Trophoblast cell (in vitro differentiated cells and primary cell): ENCODE measurements around the gene TRPC6.

Experiments
- DNase-seq, 2 donors: peaks; one replicate each; pipeline ENCODE4 v3.0.0-alpha.2; 2016
- H2AFZ ChIP-seq: 2 replicates; pipeline ENCODE4 v1.6.1; 2013; ENCODE audit warnings: low read length, moderate library complexity, mild to moderate bottlenecking; ENCODE audit not compliant: insufficient read depth, poor library complexity
- H2AK5ac ChIP-seq: 2 replicates; pipeline ENCODE4 v1.6.1; 2013; ENCODE audit warnings: mild to moderate bottlenecking, low read length
- H2BK120ac ChIP-seq: 2 replicates; pipeline ENCODE4 v1.6.1; 2013; ENCODE audit warnings: low read length, mild to moderate bottlenecking, moderate library complexity; ENCODE audit not compliant: insufficient read depth, poor library complexity
- H2BK12ac ChIP-seq: 2 replicates; pipeline ENCODE4 v1.6.1; 2013; ENCODE audit warnings: mild to moderate bottlenecking, low read length, moderate library complexity
- H2BK5ac ChIP-seq: 2 replicates; pipeline ENCODE4 v1.6.1; 2013; ENCODE audit warnings: low read length, low read depth, moderate library complexity, mild to moderate bottlenecking; ENCODE audit not compliant: poor library complexity
- H3K14ac ChIP-seq: 2 replicates; pipeline ENCODE4 v1.6.1; 2013; ENCODE audit warnings: mild to moderate bottlenecking, low read length
- H3K18ac ChIP-seq: 2 replicates; pipeline ENCODE4 v1.6.1; 2013; ENCODE audit warnings: mild to moderate bottlenecking, low read length
- H3K23ac ChIP-seq: 2 replicates; pipeline ENCODE4 v1.6.1; 2013; ENCODE audit warnings: low read length
- H3K27ac ChIP-seq: 2 replicates; pipeline ENCODE4 v1.5.1; 2013; ENCODE audit warnings: low read depth, mild to moderate bottlenecking, inconsistent platforms, low read length, moderate library complexity
- H3K27me3 ChIP-seq: 2 replicates; pipeline ENCODE4 v1.6.1; 2013; ENCODE audit warnings: inconsistent platforms, mild to moderate bottlenecking, low read length, moderate library complexity; ENCODE audit not compliant: insufficient read depth
- H3K36me3 ChIP-seq, 2 experiments: 1 replicate in 1 of 2; 2 replicates in 1 of 2; pipeline ENCODE4 v1.6.1; 2013; ENCODE audit warnings: low read length in 2 of 2, mild to moderate bottlenecking in 2 of 2, moderate library complexity in 1 of 2; ENCODE audit not compliant: insufficient read depth in 2 of 2, control insufficient read depth in 1 of 2
- H3K4ac ChIP-seq: 2 replicates; pipeline ENCODE4 v1.6.1; 2013; ENCODE audit warnings: low read depth, mild to moderate bottlenecking, low read length, moderate library complexity
- H3K4me1 ChIP-seq, 2 experiments: 1 replicate in 1 of 2; 2 replicates in 1 of 2; pipeline ENCODE4 v1.6.1; 2013; ENCODE audit warnings: low read length in 2 of 2, mild to moderate bottlenecking in 2 of 2, moderate library complexity in 1 of 2; ENCODE audit not compliant: insufficient read depth in 2 of 2, control insufficient read depth in 1 of 2
- H3K4me2 ChIP-seq: 2 replicates; pipeline ENCODE4 v1.6.1; 2013; ENCODE audit warnings: inconsistent platforms, mild to moderate bottlenecking, low read length, moderate library complexity
- H3K4me3 ChIP-seq: 2 replicates; pipeline ENCODE4 v1.5.1; 2013; ENCODE audit warnings: mild to moderate bottlenecking, low read depth, low read length, inconsistent platforms
- H3K79me1 ChIP-seq: one replicate; pipeline ENCODE4 v1.6.1; 2013; ENCODE audit warnings: low read length
- H3K79me2 ChIP-seq: 2 replicates; pipeline ENCODE4 v1.6.1; 2013; ENCODE audit warnings: low read length, mild to moderate bottlenecking; ENCODE audit not compliant: control insufficient read depth, insufficient read depth, poor library complexity
- H3K9ac ChIP-seq: 2 replicates; pipeline ENCODE4 v1.6.1; 2013; ENCODE audit warnings: mild to moderate bottlenecking, low read length
- H3K9me3 ChIP-seq: 2 replicates; pipeline ENCODE4 v1.6.1; 2013; ENCODE audit warnings: low read depth, mild to moderate bottlenecking, control low read depth, inconsistent platforms, low read length; ENCODE audit not compliant: insufficient read depth
- H4K12ac ChIP-seq: 2 replicates; pipeline ENCODE4 v1.6.1; 2013; ENCODE audit warnings: low read depth, mild to moderate bottlenecking, low read length, moderate library complexity
- H4K8ac ChIP-seq: 2 replicates; pipeline ENCODE4 v1.6.1; 2013; ENCODE audit warnings: low read depth, mild to moderate bottlenecking, low read length, moderate library complexity
- H4K91ac ChIP-seq: one replicate; pipeline ENCODE4 v1.6.1; 2013; ENCODE audit warnings: low read depth, mild to moderate bottlenecking, low read length, moderate library complexity
- WGBS: extraction: QIAGEN DNeasy Blood & Tissue Kit; methylation state at CpG from one replicate; pipeline ENCODE4 v1.1.7; 2013; ENCODE audit warnings: missing lambda C conversion rate; ENCODE audit not compliant: insufficient read length, insufficient coverage; ENCODE audit errors: extremely low coverage; 5-methylcytosine and 5-hydroxymethylcytosine counted together

The TRPC6 gene

GRCh38 chr11:101475699-101476098, 108.1 kb downstream of the TRPC6 start:
- no peak for DNase-seq
- Histone ChIP-seq H4K8ac (no peak overlapping the region), H3K79me1 (peaks cover 3% of the 10 kb centered on the region), H4K91ac (no peak overlapping the region), H3K9ac (no peak overlapping the region), H3K9me3 (no peaks in the 10 kb centered on the region), H3K36me3 (no peaks in the 10 kb centered on the region), H2BK12ac (no peak overlapping the region), H3K4me1 (peaks cover 5% of the 10 kb centered on the region in 2 experiments), H3K27me3 (no peaks in the 10 kb centered on the region), H3K18ac (no peak overlapping the region), H4K12ac (no peak overlapping the region), H3K23ac (no peak overlapping the region), H3K4me3 (no peak overlapping the region), H3K4ac (no peak overlapping the region), H3K4me2 (no peak overlapping the region), H3K27ac (no peak overlapping the region), H2AK5ac (no peak overlapping the region), H3K79me2 (no peaks in the 10 kb centered on the region), H2BK120ac (no peak overlapping the region), H2BK5ac (no peak overlapping the region), H2AFZ (no peak overlapping the region), H3K14ac (no peak overlapping the region)
- WGBS: no CpG with 5 or more reads among the region's 4 CpGs

DNA sequence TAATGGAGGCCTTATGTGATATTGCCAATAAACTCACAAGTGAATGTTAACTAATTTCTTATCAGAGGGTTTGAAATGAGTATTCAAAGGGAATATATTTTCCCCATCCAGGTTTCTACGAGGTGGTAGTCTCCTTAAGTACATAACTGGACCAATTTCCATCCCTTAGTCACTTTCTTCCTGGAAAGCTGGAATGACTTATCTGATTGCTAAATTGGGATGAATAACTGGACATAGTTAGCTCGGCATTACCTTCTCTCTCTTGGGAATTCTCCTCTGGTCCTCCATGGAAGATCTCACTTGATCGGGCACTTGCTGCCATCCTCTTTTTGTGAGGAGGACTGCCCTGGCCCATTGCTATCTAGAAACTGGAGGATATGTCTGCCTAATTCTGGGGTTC, 109.1 kb downstream of the TRPC6 start:
- no peak overlapping the region for H4K91ac ChIP-seq
- no peak overlapping the region for H2AK5ac ChIP-seq
- H3K4me1 ChIP-seq: peaks cover 5% of the 10 kb centered on the region in 2 experiments
- no peaks in the 10 kb centered on the region for H3K79me2 ChIP-seq
- no peaks in the 10 kb centered on the region for H3K9me3 ChIP-seq
- H2BK120ac ChIP-seq: no peak overlapping the region
- peaks cover 3% of the 10 kb centered on the region for H3K79me1 ChIP-seq
- no CpG with 5 or more reads among the region's 3 CpGs for WGBS
- H4K12ac ChIP-seq: no peak overlapping the region
- no peak overlapping the region for H2BK12ac ChIP-seq
- H2AFZ ChIP-seq: no peak overlapping the region
- H4K8ac ChIP-seq: no peak overlapping the region
- H3K36me3 ChIP-seq: no peaks in the 10 kb centered on the region
- H3K4me3 ChIP-seq: no peak overlapping the region
- no peak overlapping the region for H3K4ac ChIP-seq
- H3K18ac ChIP-seq: no peak overlapping the region
- H3K27ac ChIP-seq: no peak overlapping the region
- H2BK5ac ChIP-seq: no peak overlapping the region
- DNase-seq: no peak
- no peaks in the 10 kb centered on the region for H3K27me3 ChIP-seq
- H3K4me2 ChIP-seq: no peak overlapping the region
- H3K14ac ChIP-seq: no peak overlapping the region
- no peak overlapping the region for H3K9ac ChIP-seq
- H3K23ac ChIP-seq: no peak overlapping the region

DNA sequence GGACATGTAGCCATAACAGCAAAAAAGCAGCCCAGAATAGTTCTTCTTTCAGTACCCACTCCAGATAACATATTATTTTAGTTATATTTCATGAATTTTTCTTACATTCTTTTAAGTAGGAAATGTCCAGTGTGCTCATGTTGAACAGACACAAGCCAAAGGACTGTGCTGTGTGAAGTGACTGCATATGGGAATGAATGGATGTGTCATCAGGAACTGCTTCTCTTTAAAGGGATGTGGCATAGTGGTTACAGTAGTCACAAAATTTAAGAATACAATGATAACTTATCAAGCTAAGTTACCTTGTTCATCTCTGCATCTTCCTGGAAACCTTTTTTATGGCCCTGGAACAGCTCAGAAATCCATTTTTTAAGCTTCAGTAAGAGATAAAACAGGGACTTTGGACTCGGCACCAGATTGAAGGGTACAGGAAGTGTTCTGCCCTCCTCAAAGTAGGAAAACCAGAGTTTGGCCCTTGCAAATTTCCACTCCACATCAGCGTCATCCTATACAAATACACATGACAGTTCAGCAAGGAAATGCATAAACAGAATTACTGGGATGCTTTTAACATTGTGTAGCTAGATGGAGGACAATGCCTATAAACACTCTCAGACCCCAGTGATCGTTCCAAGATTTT, 112.8 kb downstream of the TRPC6 start:
- Histone ChIP-seq H3K4me2 (peak overlapping the region; percentile 20), H3K4ac (no peak overlapping the region), H2BK120ac (no peak overlapping the region), H2BK5ac (no peak overlapping the region), H2AK5ac (no peak overlapping the region), H4K8ac (no peak overlapping the region), H3K36me3 (no peaks in the 10 kb centered on the region), H3K27me3 (no peaks in the 10 kb centered on the region), H3K9ac (no peak overlapping the region), H2AFZ (no peak overlapping the region), H4K12ac (no peak overlapping the region), H3K18ac (no peak overlapping the region), H3K23ac (no peak overlapping the region), H3K14ac (no peak overlapping the region), H3K4me1 (no peaks in the 10 kb centered on the region), H3K27ac (no peak overlapping the region), H4K91ac (no peak overlapping the region), H3K4me3 (no peak overlapping the region), H3K79me1 (no peaks in the 10 kb centered on the region), H3K79me2 (no peaks in the 10 kb centered on the region), H2BK12ac (no peak overlapping the region), H3K9me3 (no peaks in the 10 kb centered on the region)
- no CpG with 5 or more reads among the region's 3 CpGs for WGBS
- DNase-seq: no peak

GRCh38 chr11:101470419-101470818, 113.4 kb downstream of the TRPC6 start:
- H3K27me3 ChIP-seq: no peaks in the 10 kb centered on the region
- H2BK120ac ChIP-seq: no peak overlapping the region
- H3K18ac ChIP-seq: no peak overlapping the region
- no peaks in the 10 kb centered on the region for H3K36me3 ChIP-seq
- H2BK5ac ChIP-seq: no peak overlapping the region
- no peak overlapping the region for H2AFZ ChIP-seq
- H3K14ac ChIP-seq: no peak overlapping the region
- no peak overlapping the region for H4K8ac ChIP-seq
- DNase-seq: no peak
- H3K9ac ChIP-seq: no peak overlapping the region
- H4K12ac ChIP-seq: no peak overlapping the region
- no peaks in the 10 kb centered on the region for H3K79me1 ChIP-seq
- no peak overlapping the region for H3K23ac ChIP-seq
- H3K4me3 ChIP-seq: no peak overlapping the region
- no peaks in the 10 kb centered on the region for H3K4me1 ChIP-seq
- no peaks in the 10 kb centered on the region for H3K9me3 ChIP-seq
- no CpG with 5 or more reads among the region's 2 CpGs for WGBS
- no peak overlapping the region for H2AK5ac ChIP-seq
- no peaks in the 10 kb centered on the region for H3K79me2 ChIP-seq
- H4K91ac ChIP-seq: no peak overlapping the region
- no peak overlapping the region for H2BK12ac ChIP-seq
- H3K27ac ChIP-seq: no peak overlapping the region
- H3K4me2 ChIP-seq: no peak overlapping the region
- H3K4ac ChIP-seq: no peak overlapping the region
